HepG2 (cell line): Measurements from ENCODE around the gene PARN. TPM values are rescaled to one million over a fixed set of nuclear protein-coding genes. Genes with fewer than 3 reads are reported as not detected.

ENCODE experiments used
- FIP1L1 ChIP-seq: fragments of 200-400 bp; formaldehyde crosslinking; IDR thresholded peaks from 2 replicates; pipeline ENCODE4 v1.6.1; 2018; ENCODE audit warnings: low read depth, mild to moderate bottlenecking, low read length, moderate library complexity, borderline replicate concordance; ENCODE audit not compliant: insufficient read depth
- HNF4A ChIP-seq: sonication (generic); formaldehyde crosslinking; IDR thresholded peaks from 2 replicates; pipeline ENCODE4 v1.4.0; 2020; ENCODE audit warnings: missing genetic modification reagents
- JUNB ChIP-seq: sonication (generic); formaldehyde crosslinking; IDR thresholded peaks from 2 replicates; pipeline ENCODE4 v1.8.0; 2022; ENCODE audit warnings: missing genetic modification reagents, mild to moderate bottlenecking, borderline replicate concordance
- KLF16 ChIP-seq, 2 experiments: sonication (generic) in 1 of 2; formaldehyde crosslinking in 1 of 2; IDR thresholded peaks; 2 replicates each; pipeline versions ENCODE4 v1.6.1 to v1.8.0; 2016 to 2023; ENCODE audit warnings: missing genetic modification reagents in 2 of 2, missing compliant biosample characterization in 1 of 2
- MYC ChIP-seq: sonication (generic); formaldehyde crosslinking; IDR thresholded peaks from 2 replicates; pipeline ENCODE4 v1.9.0; 2021; ENCODE audit warnings: missing genetic modification reagents, borderline replicate concordance
- NFE2L1 ChIP-seq: sonication (generic); formaldehyde crosslinking; IDR thresholded peaks from 2 replicates; pipeline ENCODE4 v1.4.0; 2020; ENCODE audit warnings: missing genetic modification reagents, mild to moderate bottlenecking, borderline replicate concordance
- NFKBIZ ChIP-seq: IDR thresholded peaks from 2 replicates; pipeline ENCODE4 v1.6.1; 2018; ENCODE audit warnings: missing genetic modification reagents, missing compliant biosample characterization
- PHF8 ChIP-seq: sonication (generic); formaldehyde crosslinking; IDR thresholded peaks from 2 replicates; pipeline ENCODE4 v1.5.0; 2020; ENCODE audit warnings: missing genetic modification reagents
- POLR2AphosphoS5 ChIP-seq: IDR thresholded peaks from 2 replicates; pipeline ENCODE4 v1.6.1; 2012; ENCODE audit warnings: low read depth, low read length
- SOX6 ChIP-seq, 2 experiments: fragments of 450-650 bp in 1 of 2; sonication (generic) in 1 of 2; formaldehyde crosslinking in 1 of 2; IDR thresholded peaks; 2 replicates each; pipeline versions ENCODE4 v1.4.0 to v1.6.1; 2017 to 2020; ENCODE audit warnings: antibody characterized with exemption in 1 of 2, mild to moderate bottlenecking in 1 of 2, missing genetic modification reagents in 1 of 2
- ZEB1 ChIP-seq: IDR thresholded peaks from 2 replicates; pipeline ENCODE4 v1.6.1; 2012; ENCODE audit warnings: mild to moderate bottlenecking, low read depth, inconsistent platforms; ENCODE audit not compliant: insufficient replicate concordance
- ZNF83 ChIP-seq: sonication (generic); formaldehyde crosslinking; IDR thresholded peaks from 2 replicates; pipeline ENCODE4 v1.4.0; 2020; ENCODE audit warnings: missing genetic modification reagents, mild to moderate bottlenecking, borderline replicate concordance
- polyA plus RNA-seq, 8 experiments: library from polyadenylated mRNA; depleted of rRNA in 3 of 8; stranded (reverse) in 7 of 8; unstranded in 1 of 8; fragments of >200 nt; fragmentation: Illumina TruSeq in 4 of 8; extraction: Trizol in 4 of 8; gene quantifications; 2 replicates each; pipeline versions ENCODE4 v1.2.1 to v1.2.3, GENCODE V29; 2011 to 2016; ENCODE audit warnings: low read depth in 4 of 8, missing spikeins in 1 of 8, mixed read lengths in 1 of 8; ENCODE audit not compliant: insufficient read depth in 1 of 8
- total RNA-seq, 5 experiments: library from RNA; depleted of rRNA; stranded (reverse); fragments of >200 nt; fragmentation: Illumina TruSeq; extraction: Trizol; gene quantifications; 2 replicates each; pipeline ENCODE4 v1.2.3, GENCODE V29; 2016; ENCODE audit warnings: low read depth in 1 of 5
- TF ChIP-seq, protein P1 (sequence below): sonication (generic); formaldehyde crosslinking; IDR thresholded peaks from 2 replicates; pipeline ENCODE4 v1.4.0; 2020; ENCODE audit warnings: low read depth, missing genetic modification reagents
- TF ChIP-seq, protein P2 (sequence below): sonication (generic); formaldehyde crosslinking; IDR thresholded peaks from 2 replicates; pipeline ENCODE4 v1.8.1; 2023; ENCODE audit warnings: mild to moderate bottlenecking, missing genetic modification reagents
- TF ChIP-seq, protein P3 (sequence below): IDR thresholded peaks from 2 replicates; pipeline ENCODE4 v1.6.1; 2016; ENCODE audit warnings: mild to moderate bottlenecking
- TF ChIP-seq, protein P4 (sequence below): sonication (generic); formaldehyde crosslinking; IDR thresholded peaks from 2 replicates; pipeline ENCODE4 v1.4.0; 2020; ENCODE audit warnings: missing genetic modification reagents
- TF ChIP-seq, protein P5 (sequence below): sonication (generic); formaldehyde crosslinking; conservative IDR thresholded peaks from 2 replicates; pipeline ENCODE4 v1.8.0; 2022; ENCODE audit warnings: missing genetic modification reagents
- TF ChIP-seq, protein P6 (sequence below): IDR thresholded peaks from 2 replicates; pipeline ENCODE4 v1.6.1; 2016; ENCODE audit warnings: low read depth, control low read depth

The PARN gene
- total and polyA plus RNA-seq, 2 of the 13 experiments (the other 11 are each of a cell fraction or from before 2014, with no cell fraction given): 13.3 to 47.6 TPM

DNA sequence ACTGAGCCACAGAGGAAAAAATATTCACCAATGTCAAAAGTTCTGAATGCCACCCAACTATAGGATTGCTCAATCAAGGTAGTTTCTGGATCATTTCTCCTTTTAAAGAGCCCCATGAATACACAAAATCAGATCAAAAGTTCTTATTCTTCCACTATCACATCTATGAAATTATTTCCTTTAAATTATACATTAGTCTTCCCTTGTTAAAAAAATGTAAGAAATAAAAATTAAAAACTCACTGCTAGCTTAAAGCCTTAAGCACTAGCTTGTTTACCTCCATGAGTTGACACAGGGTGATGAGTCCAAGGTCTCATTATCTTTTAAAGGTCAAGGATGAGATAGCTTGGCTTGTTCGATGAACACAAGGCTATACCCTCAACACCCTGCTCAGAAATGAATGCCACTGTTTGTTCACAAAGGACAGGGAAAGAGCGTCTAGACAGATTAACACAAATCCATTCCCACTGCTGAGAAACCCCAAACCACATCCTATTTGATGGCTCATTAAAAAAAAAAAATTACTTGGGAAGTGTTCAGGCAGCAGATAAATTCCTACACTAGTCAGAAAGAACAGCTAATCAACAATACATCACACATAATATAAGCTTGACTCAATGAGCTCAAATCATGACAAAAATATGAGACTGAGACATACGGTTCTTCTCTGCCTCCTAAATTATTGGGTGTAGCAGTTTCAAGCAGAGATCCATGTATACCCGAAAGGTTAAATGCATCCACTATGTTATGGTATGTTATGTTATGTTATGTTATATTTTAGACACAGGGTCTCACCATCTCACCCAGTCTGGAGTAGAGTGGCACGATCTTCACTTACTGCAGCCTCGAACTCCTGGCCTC lies 118.9 kb downstream of the PARN start (continued):
- TF ChIP-seq FIP1L1 (no peak), HNF4A (CRISPR knock-in tag) (peak; percentile 99), ZNF83 (CRISPR knock-in tag) (no peak), SOX6 (IDR thresholded peaks at IDR 0.05) (no peak), SOX6 (CRISPR knock-in tag; IDR thresholded peaks at IDR 0.05) (peak; percentile 96), JUNB (CRISPR knock-in tag) (peak; percentile 44; the same call in 1 of the 2 replicates), PHF8 (CRISPR knock-in tag) (0 out of 2 replicates have a peak, but pooled peaks have one; percentile 34), MYC (CRISPR knock-in tag) (no peak), NFKBIZ (CRISPR knock-in tag) (peak; percentile 90; the same call in 1 of the 2 replicates), ZEB1 (peak; percentile 81), NFE2L1 (CRISPR knock-in tag) (no peak), KLF16 (CRISPR knock-in tag; IDR thresholded peaks at IDR 0.05) (peak in 1 of 2 experiments; percentile 93; a peak in 2 of 4 replicates), POLR2AphosphoS5 (no peak)
- TF ChIP-seq, protein P1, sequence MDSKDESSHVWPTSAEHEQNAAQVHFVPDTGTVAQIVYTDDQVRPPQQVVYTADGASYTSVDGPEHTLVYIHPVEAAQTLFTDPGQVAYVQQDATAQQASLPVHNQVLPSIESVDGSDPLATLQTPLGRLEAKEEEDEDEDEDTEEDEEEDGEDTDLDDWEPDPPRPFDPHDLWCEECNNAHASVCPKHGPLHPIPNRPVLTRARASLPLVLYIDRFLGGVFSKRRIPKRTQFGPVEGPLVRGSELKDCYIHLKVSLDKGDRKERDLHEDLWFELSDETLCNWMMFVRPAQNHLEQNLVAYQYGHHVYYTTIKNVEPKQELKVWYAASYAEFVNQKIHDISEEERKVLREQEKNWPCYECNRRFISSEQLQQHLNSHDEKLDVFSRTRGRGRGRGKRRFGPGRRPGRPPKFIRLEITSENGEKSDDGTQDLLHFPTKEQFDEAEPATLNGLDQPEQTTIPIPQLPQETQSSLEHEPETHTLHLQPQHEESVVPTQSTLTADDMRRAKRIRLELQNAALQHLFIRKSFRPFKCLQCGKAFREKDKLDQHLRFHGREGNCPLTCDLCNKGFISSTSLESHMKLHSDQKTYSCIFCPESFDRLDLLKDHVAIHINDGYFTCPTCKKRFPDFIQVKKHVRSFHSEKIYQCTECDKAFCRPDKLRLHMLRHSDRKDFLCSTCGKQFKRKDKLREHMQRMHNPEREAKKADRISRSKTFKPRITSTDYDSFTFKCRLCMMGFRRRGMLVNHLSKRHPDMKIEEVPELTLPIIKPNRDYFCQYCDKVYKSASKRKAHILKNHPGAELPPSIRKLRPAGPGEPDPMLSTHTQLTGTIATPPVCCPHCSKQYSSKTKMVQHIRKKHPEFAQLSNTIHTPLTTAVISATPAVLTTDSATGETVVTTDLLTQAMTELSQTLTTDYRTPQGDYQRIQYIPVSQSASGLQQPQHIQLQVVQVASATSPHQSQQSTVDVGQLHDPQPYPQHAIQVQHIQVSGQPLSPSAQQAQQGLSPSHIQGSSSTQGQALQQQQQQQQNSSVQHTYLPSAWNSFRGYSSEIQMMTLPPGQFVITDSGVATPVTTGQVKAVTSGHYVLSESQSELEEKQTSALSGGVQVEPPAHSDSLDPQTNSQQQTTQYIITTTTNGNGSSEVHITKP: peak; percentile 77; the same call in 1 of the 2 replicates
- TF ChIP-seq, protein P2, sequence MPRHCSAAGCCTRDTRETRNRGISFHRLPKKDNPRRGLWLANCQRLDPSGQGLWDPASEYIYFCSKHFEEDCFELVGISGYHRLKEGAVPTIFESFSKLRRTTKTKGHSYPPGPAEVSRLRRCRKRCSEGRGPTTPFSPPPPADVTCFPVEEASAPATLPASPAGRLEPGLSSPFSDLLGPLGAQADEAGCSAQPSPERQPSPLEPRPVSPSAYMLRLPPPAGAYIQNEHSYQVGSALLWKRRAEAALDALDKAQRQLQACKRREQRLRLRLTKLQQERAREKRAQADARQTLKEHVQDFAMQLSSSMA: no peak
- TF ChIP-seq, protein P3, sequence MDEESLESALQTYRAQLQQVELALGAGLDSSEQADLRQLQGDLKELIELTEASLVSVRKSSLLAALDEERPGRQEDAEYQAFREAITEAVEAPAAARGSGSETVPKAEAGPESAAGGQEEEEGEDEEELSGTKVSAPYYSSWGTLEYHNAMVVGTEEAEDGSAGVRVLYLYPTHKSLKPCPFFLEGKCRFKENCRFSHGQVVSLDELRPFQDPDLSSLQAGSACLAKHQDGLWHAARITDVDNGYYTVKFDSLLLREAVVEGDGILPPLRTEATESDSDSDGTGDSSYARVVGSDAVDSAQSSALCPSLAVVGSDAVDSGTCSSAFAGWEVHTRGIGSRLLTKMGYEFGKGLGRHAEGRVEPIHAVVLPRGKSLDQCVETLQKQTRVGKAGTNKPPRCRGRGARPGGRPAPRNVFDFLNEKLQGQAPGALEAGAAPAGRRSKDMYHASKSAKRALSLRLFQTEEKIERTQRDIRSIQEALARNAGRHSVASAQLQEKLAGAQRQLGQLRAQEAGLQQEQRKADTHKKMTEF (CRISPR knock-in tag): peak; percentile 98
- TF ChIP-seq, protein P4, sequence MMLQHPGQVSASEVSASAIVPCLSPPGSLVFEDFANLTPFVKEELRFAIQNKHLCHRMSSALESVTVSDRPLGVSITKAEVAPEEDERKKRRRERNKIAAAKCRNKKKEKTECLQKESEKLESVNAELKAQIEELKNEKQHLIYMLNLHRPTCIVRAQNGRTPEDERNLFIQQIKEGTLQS (CRISPR knock-in tag): peak; percentile 62; the same call in 1 of the 2 replicates
- TF ChIP-seq, protein P5, sequence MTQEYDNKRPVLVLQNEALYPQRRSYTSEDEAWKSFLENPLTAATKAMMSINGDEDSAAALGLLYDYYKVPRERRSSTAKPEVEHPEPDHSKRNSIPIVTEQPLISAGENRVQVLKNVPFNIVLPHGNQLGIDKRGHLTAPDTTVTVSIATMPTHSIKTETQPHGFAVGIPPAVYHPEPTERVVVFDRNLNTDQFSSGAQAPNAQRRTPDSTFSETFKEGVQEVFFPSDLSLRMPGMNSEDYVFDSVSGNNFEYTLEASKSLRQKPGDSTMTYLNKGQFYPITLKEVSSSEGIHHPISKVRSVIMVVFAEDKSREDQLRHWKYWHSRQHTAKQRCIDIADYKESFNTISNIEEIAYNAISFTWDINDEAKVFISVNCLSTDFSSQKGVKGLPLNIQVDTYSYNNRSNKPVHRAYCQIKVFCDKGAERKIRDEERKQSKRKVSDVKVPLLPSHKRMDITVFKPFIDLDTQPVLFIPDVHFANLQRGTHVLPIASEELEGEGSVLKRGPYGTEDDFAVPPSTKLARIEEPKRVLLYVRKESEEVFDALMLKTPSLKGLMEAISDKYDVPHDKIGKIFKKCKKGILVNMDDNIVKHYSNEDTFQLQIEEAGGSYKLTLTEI (CRISPR knock-in tag): no peak
- TF ChIP-seq, protein P6, sequence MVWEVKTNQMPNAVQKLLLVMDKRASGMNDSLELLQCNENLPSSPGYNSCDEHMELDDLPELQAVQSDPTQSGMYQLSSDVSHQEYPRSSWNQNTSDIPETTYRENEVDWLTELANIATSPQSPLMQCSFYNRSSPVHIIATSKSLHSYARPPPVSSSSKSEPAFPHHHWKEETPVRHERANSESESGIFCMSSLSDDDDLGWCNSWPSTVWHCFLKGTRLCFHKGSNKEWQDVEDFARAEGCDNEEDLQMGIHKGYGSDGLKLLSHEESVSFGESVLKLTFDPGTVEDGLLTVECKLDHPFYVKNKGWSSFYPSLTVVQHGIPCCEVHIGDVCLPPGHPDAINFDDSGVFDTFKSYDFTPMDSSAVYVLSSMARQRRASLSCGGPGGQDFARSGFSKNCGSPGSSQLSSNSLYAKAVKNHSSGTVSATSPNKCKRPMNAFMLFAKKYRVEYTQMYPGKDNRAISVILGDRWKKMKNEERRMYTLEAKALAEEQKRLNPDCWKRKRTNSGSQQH (CRISPR knock-in tag): no peak; the same call in 1 of the 2 replicates
